HG03103 (cell line): ENCODE measurements around the gene GSTM1.
A peak's percentile ranks its signal among the peaks of the same experiment; 100 is the strongest.

Experiments
- ATAC-seq: cut with Tn5 transposase; IDR thresholded peaks from one replicate; pipeline ENCODE4 v1.9.1; 2021; ENCODE audit warnings: low read depth; ENCODE audit not compliant: unreplicated experiment

Gene GSTM1

DNA sequence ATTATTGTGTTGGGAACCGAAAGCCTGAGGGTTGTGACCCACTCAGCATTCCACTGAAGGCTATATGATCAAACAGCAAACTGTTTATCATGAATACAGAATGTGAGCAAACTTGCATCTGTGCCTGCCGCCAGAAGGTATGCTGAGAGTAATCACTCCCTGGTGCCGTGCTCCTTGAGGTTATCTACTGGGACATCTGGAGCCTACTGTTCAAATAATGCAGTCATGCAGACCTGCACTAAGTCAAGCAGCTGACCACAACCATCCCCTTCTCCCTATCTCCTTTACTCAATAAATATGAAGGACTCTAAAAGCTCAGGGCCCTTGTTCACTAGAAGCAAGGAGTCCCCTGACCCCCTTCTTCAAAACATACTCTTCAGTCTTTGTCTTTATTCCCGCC lies 37.9 kb downstream of the GSTM1 start:
- ATAC-seq: no peak

DNA sequence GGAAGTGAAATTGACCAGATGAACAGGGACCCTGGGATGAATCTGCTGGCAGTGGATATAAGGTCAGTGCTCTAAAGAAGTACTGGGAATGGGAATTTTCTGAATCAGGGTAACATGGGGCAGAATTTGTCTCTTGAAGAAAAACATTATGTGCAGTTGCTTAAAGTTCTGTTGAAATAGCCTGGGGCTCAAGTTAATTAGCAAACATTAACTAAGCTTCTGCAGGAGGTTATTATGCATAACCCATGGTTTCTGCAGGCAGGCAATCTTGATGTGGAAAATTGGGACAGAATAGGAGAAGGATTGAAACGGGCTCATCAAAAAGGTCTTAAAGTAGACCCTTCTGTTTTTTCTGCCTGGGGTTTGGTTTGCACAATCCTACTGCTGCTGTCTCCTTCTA lies 38.4 kb downstream of the GSTM1 start:
- no peak for ATAC-seq

DNA sequence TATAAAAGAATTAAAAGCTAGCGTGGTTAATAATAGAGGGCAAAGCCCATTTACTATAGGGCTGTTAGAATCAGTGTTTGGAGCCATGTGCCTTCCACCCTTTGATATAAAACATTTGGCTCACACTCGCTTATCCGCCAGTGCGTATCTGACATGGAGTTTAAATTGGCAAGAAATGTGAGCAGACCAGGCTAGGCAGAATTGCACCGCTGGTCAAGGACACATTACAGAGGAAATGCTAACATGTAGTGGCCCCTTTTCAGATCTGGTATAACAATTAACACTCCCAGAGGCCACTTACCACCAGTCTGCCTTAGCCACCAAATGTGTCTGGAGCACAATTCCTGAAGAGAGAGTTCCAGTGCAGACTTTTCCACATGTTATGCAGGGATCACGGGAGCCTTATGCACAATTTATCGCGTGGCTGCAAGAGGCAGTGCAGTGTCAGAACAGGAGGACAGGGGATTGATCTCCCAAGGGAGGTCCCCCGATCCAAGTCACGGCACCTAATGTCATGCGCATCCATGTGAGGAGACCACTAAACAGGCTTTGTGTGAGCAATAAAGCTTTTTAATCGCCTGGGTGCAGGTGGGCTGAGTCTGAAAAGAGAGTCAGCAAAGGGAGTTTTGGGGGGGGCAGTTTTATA lies 39.2 kb downstream of the GSTM1 start:
- no peak for ATAC-seq

GRCh38 chr1:109728870-109729269 lies 41.3 kb downstream of the GSTM1 start:
- no peak for ATAC-seq

- no peak for ATAC-seq
These were observed 43.0 kb downstream of the GSTM1 start for GRCh38 chr1:109730666-109731065.

GRCh38 chr1:109732390-109732881 lies 44.8 kb downstream of the GSTM1 start:
- no peak for ATAC-seq

GRCh38 chr1:109733236-109733870 lies 45.7 kb downstream of the GSTM1 start:
- no peak for ATAC-seq

DNA sequence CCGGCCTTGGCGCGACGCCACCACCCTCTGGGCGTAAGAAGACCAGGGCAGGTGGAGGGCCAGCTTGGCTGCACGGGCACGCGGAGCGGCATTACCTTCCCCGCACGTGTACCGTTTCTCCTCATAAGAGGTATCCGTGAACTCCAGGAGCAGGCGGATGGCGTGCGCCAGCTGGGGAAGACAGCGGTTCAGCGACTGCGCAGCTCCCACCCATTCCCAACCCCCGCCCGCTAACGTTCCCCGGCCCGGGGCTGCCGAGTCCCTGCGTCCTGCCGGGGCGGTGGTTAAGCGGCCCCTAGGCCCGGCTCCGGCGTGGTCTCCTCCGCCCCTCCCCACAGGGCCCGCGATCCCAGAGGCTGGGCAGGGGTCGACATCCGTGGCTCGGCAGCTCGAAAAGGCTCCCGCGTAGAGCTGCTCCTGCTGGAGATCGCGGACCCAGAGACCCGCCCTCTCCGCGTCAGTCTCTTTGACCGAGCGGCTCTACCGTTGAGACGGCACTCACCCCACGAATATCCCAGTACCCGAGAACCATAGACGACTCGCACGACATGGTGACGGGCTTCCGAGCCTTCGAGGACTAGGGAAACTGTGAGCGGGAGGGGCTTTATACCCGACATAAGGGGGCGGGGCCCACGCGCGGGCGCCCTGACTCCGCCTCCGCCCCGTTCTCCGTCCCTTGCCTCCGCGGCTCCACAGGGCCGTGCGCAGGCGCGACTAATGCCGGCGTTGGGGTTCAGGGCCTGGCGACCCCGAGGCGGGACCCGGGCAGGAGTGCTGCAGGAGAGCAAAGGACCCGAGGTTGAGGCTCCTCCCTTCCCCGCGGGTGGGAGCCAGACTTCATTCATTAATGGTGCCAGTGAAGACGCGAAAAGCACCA lies 52.4 kb downstream of the GSTM1 start:
- peak; percentile 73 for ATAC-seq

- no peak for ATAC-seq
These were observed 53.2 kb downstream of the GSTM1 start, which contains the start of gene GSTM3 for GRCh38 chr1:109740615-109741373. Gene GSTM3 (minus strand): TSS chr1:109741038. CDS start chr1:109740287, 751 bp downstream.
